Measurements from ENCODE around the gene NDUFB8.

NDUFB8 gene

GRCh38 chr10:100480002-100480401, 49.7 kb downstream of the NDUFB8 start:
- no peak for TF ChIP-seq SIN3A (IDR thresholded peaks at IDR 0.05; ENCODE audit: borderline replicate concordance, insufficient read depth, low read length)
- TF ChIP-seq TAF1 (IDR thresholded peaks at IDR 0.05; ENCODE audit: borderline replicate concordance, insufficient read depth, low read length), result no peak
- no peak for TF ChIP-seq REST (IDR thresholded peaks at IDR 0.05; ENCODE audit: insufficient read depth in 1 of 2, low read depth in 2 of 2, low read length in 2 of 2)
- no peak for TF ChIP-seq POLR2AphosphoS5 (IDR thresholded peaks at IDR 0.05; ENCODE audit: low read depth, low read length)
- TF ChIP-seq FOXP2 (optimal IDR thresholded peaks at IDR 0.05; ENCODE audit: borderline replicate concordance, extremely low read depth, extremely low read length, insufficient read depth), result no peak

DNA sequence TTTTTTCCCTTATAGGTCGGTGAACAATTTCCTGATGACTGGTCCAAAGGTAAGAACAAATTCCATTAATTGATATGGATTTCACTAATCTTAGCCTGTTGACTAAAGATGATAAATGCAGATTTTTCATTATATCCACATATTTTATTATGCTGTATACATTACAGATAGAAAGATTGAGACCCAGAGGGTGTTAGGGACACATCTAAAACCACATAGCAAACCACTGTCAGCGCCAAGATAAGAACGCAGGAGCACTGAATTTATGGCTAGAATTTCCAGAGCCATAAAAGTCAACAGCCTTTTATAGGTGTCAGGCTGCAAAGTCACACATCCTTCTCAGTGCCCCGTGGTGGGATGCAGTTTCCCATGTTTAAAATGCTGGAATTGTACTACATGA, 50.6 kb downstream of the NDUFB8 start:
- no peak for TF ChIP-seq POLR2AphosphoS5 (IDR thresholded peaks at IDR 0.05; ENCODE audit: low read depth, low read length)
- no peak for TF ChIP-seq FOXP2 (optimal IDR thresholded peaks at IDR 0.05; ENCODE audit: borderline replicate concordance, extremely low read depth, extremely low read length, insufficient read depth)
- no peak for TF ChIP-seq TAF1 (IDR thresholded peaks at IDR 0.05; ENCODE audit: borderline replicate concordance, insufficient read depth, low read length)
- no peak for TF ChIP-seq SIN3A (IDR thresholded peaks at IDR 0.05; ENCODE audit: borderline replicate concordance, insufficient read depth, low read length)
- no peak for TF ChIP-seq REST (IDR thresholded peaks at IDR 0.05; ENCODE audit: insufficient read depth in 1 of 2, low read depth in 2 of 2, low read length in 2 of 2)

GRCh38 chr10:100477970-100478369, 51.7 kb downstream of the NDUFB8 start:
- TF ChIP-seq SIN3A (IDR thresholded peaks at IDR 0.05; ENCODE audit: borderline replicate concordance, insufficient read depth, low read length), result no peak
- no peak for TF ChIP-seq POLR2AphosphoS5 (IDR thresholded peaks at IDR 0.05; ENCODE audit: low read depth, low read length)

Measured in PFSK-1 (cell line).